GM12892 (cell line): ENCODE data around the gene LRRC46.

Experiments
- POLR2A ChIP-seq: IDR thresholded peaks from 2 replicates; pipeline ENCODE4 v1.6.1; 2011; ENCODE audit warnings: low read depth, low read length, control low read depth
- POLR2AphosphoS5 ChIP-seq: IDR thresholded peaks from 2 replicates; pipeline ENCODE4 v1.6.1; 2011; ENCODE audit warnings: low read depth, low read length, control low read depth

- TF ChIP-seq POLR2A (no peak), POLR2AphosphoS5 (no peak)
Observed at GRCh38 chr17:47801906-47802305, 29.6 kb upstream of the LRRC46 start.
